ENCODE measurements around the gene LCN1. TPM values are rescaled to one million over a fixed set of nuclear protein-coding genes. Genes with fewer than 3 reads are reported as not detected.
"Not testable (repeated sequence)": the region's sequence is repeated elsewhere in the genome, so short reads cannot be mapped to it uniquely, and the experiment has no call there.

Gene LCN1
- total RNA-seq, 2 donors from 2014 or later = not detected

- no peak for DNase-seq (ENCODE audit: low spot score)
- Mint-ChIP-seq H3K27ac (no peak overlapping the region), H3K4me3 (no peak overlapping the region), H3K36me3 (no peaks in the 10 kb centered on the region), H3K9me3 (no peaks in the 10 kb centered on the region), H3K27me3 (peaks cover 5 to 10% of the 10 kb centered on the region in 2 donors), H3K4me1 (ENCODE audit: low read depth in 2 of 2) (no peaks in the 10 kb centered on the region)
- no peak for ATAC-seq
Measured at GRCh38 chr9:135547756-135548736, 26.8 kb downstream of the LCN1 start.

- not testable (repeated sequence) for H3K36me3 Mint-ChIP-seq; ATAC-seq; H3K4me1 Mint-ChIP-seq (ENCODE audit: low read depth in 2 of 2); H3K27ac Mint-ChIP-seq; DNase-seq (ENCODE audit: low spot score); H3K9me3 Mint-ChIP-seq; H3K4me3 Mint-ChIP-seq; H3K27me3 Mint-ChIP-seq
Measured at GRCh38 chr9:135549478-135550343, 28.5 kb downstream of the LCN1 start.

- no peaks in the 10 kb centered on the region for H3K9me3 Mint-ChIP-seq
- no peak overlapping the region for H3K27ac Mint-ChIP-seq
- H3K4me1 Mint-ChIP-seq (ENCODE audit: low read depth in 2 of 2) = no peaks in the 10 kb centered on the region
Measured at GRCh38 chr9:135550344-135550918, 29.2 kb downstream of the LCN1 start.

GRCh38 chr9:135551031-135551430, 29.8 kb downstream of the LCN1 start:
- Mint-ChIP-seq H3K27me3 (no peaks in the 10 kb centered on the region), H3K4me1 (ENCODE audit: low read depth in 2 of 2) (no peaks in the 10 kb centered on the region), H3K9me3 (no peaks in the 10 kb centered on the region), H3K36me3 (no peaks in the 10 kb centered on the region), H3K4me3 (no peak overlapping the region), H3K27ac (no peak overlapping the region)
- no peak for DNase-seq (ENCODE audit: low spot score)
- no peak for ATAC-seq

More at GRCh38 chr9:135550344-135550918, 29.2 kb downstream of the LCN1 start:
- H3K36me3 Mint-ChIP-seq = no peaks in the 10 kb centered on the region
- ATAC-seq = no peak
- H3K27me3 Mint-ChIP-seq = no peaks in the 10 kb centered on the region
- no peak overlapping the region for H3K4me3 Mint-ChIP-seq
- no peak for DNase-seq (ENCODE audit: low spot score)

- Mint-ChIP-seq H3K4me1 (ENCODE audit: low read depth in 2 of 2) (no peaks in the 10 kb centered on the region), H3K4me3 (no peak overlapping the region), H3K36me3 (no peaks in the 10 kb centered on the region), H3K27ac (no peak overlapping the region), H3K27me3 (no peaks in the 10 kb centered on the region), H3K9me3 (no peaks in the 10 kb centered on the region)
- ATAC-seq (no peak), DNase-seq (ENCODE audit: low spot score) (no peak)
Measured at GRCh38 chr9:135551456-135551855, 30.2 kb downstream of the LCN1 start.

GRCh38 chr9:135552021-135552697, 30.9 kb downstream of the LCN1 start:
- Mint-ChIP-seq H3K4me3 (no peak overlapping the region), H3K4me1 (ENCODE audit: low read depth in 2 of 2) (no peaks in the 10 kb centered on the region), H3K27me3 (no peaks in the 10 kb centered on the region), H3K27ac (no peak overlapping the region), H3K36me3 (no peaks in the 10 kb centered on the region), H3K9me3 (no peaks in the 10 kb centered on the region)
- no peak for ATAC-seq
- no peak for DNase-seq (ENCODE audit: low spot score)

- H3K27ac Mint-ChIP-seq = no peak overlapping the region
- no peaks in the 10 kb centered on the region for H3K9me3 Mint-ChIP-seq
Measured at GRCh38 chr9:135552698-135553171, 31.5 kb downstream of the LCN1 start.

GRCh38 chr9:135554718-135555117, 33.5 kb downstream of the LCN1 start:
- H3K36me3 Mint-ChIP-seq = no peaks in the 10 kb centered on the region
- no peak for DNase-seq (ENCODE audit: low spot score)

More at GRCh38 chr9:135552698-135553171, 31.5 kb downstream of the LCN1 start:
- H3K4me1 Mint-ChIP-seq (ENCODE audit: low read depth in 2 of 2) = no peaks in the 10 kb centered on the region
- DNase-seq (ENCODE audit: low spot score) = no peak
- no peak for ATAC-seq
- no peak overlapping the region for H3K4me3 Mint-ChIP-seq
- no peaks in the 10 kb centered on the region for H3K27me3 Mint-ChIP-seq
- H3K36me3 Mint-ChIP-seq = no peaks in the 10 kb centered on the region

GRCh38 chr9:135555203-135555602, 34.0 kb downstream of the LCN1 start:
- DNase-seq (ENCODE audit: low spot score) = no peak

More at GRCh38 chr9:135554718-135555117, 33.5 kb downstream of the LCN1 start:
- no peak overlapping the region for H3K27ac Mint-ChIP-seq
- H3K9me3 Mint-ChIP-seq = no peaks in the 10 kb centered on the region
- no peaks in the 10 kb centered on the region for H3K4me1 Mint-ChIP-seq (ENCODE audit: low read depth in 2 of 2)
- ATAC-seq = no peak
- no peak overlapping the region for H3K4me3 Mint-ChIP-seq
- peaks cover 5 to 7% of the 10 kb centered on the region in 2 donors for H3K27me3 Mint-ChIP-seq

GRCh38 chr9:135555910-135556309, 34.7 kb downstream of the LCN1 start:
- ATAC-seq (no peak), DNase-seq (ENCODE audit: low spot score) (no peak)
- no peaks in the 10 kb centered on the region for H3K4me1 Mint-ChIP-seq (ENCODE audit: low read depth in 2 of 2)
- no peaks in the 10 kb centered on the region for H3K36me3 Mint-ChIP-seq
- H3K9me3 Mint-ChIP-seq = no peaks in the 10 kb centered on the region
- no peak overlapping the region for H3K4me3 Mint-ChIP-seq
- H3K27ac Mint-ChIP-seq = no peak overlapping the region
- H3K27me3 Mint-ChIP-seq = peaks cover 5 to 7% of the 10 kb centered on the region in 2 donors

More at GRCh38 chr9:135555203-135555602, 34.0 kb downstream of the LCN1 start:
- Mint-ChIP-seq H3K4me1 (ENCODE audit: low read depth in 2 of 2) (no peaks in the 10 kb centered on the region), H3K36me3 (no peaks in the 10 kb centered on the region), H3K9me3 (no peaks in the 10 kb centered on the region), H3K27me3 (peaks cover 5 to 7% of the 10 kb centered on the region in 2 donors), H3K27ac (no peak overlapping the region), H3K4me3 (no peak overlapping the region)
- no peak for ATAC-seq

- Mint-ChIP-seq H3K4me3 (no peak overlapping the region), H3K9me3 (no peaks in the 10 kb centered on the region)
- no peak for ATAC-seq
Measured at GRCh38 chr9:135559606-135560005, 38.4 kb downstream of the LCN1 start.

GRCh38 chr9:135561391-135562234, 40.4 kb downstream of the LCN1 start, which contains the start of gene PAEP:
PAEP (plus strand) TSS chr9:135561756.
- DNase-seq (ENCODE audit: low spot score) (no peak), ATAC-seq (peak in 1 of 2 donors; percentile 12)
- H3K4me3 Mint-ChIP-seq = no peak within 1 kb of the TSS
- H3K27ac Mint-ChIP-seq = no peak within 1 kb of the TSS
- no peaks in the 10 kb centered on the region for H3K9me3 Mint-ChIP-seq
- H3K27me3 Mint-ChIP-seq = peaks cover 10 to 15% of the 10 kb centered on the region in 2 donors
- H3K36me3 Mint-ChIP-seq = no peaks in the 10 kb centered on the region
- H3K4me1 Mint-ChIP-seq (ENCODE audit: low read depth in 2 of 2) = no peaks in the 10 kb centered on the region

More at GRCh38 chr9:135559606-135560005, 38.4 kb downstream of the LCN1 start:
- Mint-ChIP-seq H3K27ac (no peak overlapping the region), H3K27me3 (peaks cover 10 to 12% of the 10 kb centered on the region in 2 donors), H3K4me1 (ENCODE audit: low read depth in 2 of 2) (no peaks in the 10 kb centered on the region), H3K36me3 (no peaks in the 10 kb centered on the region)
- DNase-seq (ENCODE audit: low spot score) = no peak
